Endothelial cell of umbilical vein (primary cell): Measurements from ENCODE around the gene MEGF11. TPM values are rescaled to one million over a fixed set of nuclear protein-coding genes. Genes with fewer than 3 reads are reported as not detected.

ENCODE experiments used
- BruUV-seq: library from RNA; stranded (reverse); fragments of 400-500 nt; replicated peaks from 2 replicates; lab custom pipeline; 2021; lab: Mats Ljungman, UMichigan
- CTCF ChIA-PET: fragments of 300-600, 350-600 bp; sonication (Branson Sonifier 250); formaldehyde crosslinking; loops from one replicate; lab custom pipeline; 2021; ENCODE audit warnings: antibody characterized with exemption, inconsistent platforms; lab: Charles Lee
- POLR2A ChIA-PET: fragments of 300-600, 350-600 bp; sonication (Branson Sonifier 250); formaldehyde crosslinking; loops from one replicate; lab custom pipeline; 2021; ENCODE audit warnings: antibody characterized with exemption, inconsistent platforms; lab: Charles Lee
- DNase-seq: peaks from one replicate; pipeline ENCODE4 v3.0.0-alpha.2; 2011; ENCODE audit warnings: low read depth, low spot score
- FAIRE-seq: peaks from 2 replicates; lab custom pipeline; 2011; peaks lifted over from hg19 to GRCh38; lab: Jason Lieb, UNC
- H2AFZ ChIP-seq: 2 replicates; pipeline ENCODE4 v1.6.0; 2012; ENCODE audit warnings: low read depth, low read length, control low read depth, inconsistent platforms
- H3K27ac ChIP-seq: 2 replicates; pipeline ENCODE4 v1.5.1; 2011; ENCODE audit warnings: low read depth, mild to moderate bottlenecking, control low read depth, low read length, moderate library complexity; ENCODE audit not compliant: insufficient read depth
- H3K27me3 ChIP-seq, 2 experiments: 2 replicates each; pipeline versions ENCODE4 v1.6.0 to v1.6.1; 2011; ENCODE audit warnings: low read length in 2 of 2, mixed read lengths in 1 of 2; ENCODE audit not compliant: control insufficient read depth in 2 of 2, insufficient read depth in 2 of 2
- H3K36me3 ChIP-seq, 2 experiments: 2 replicates in 1 of 2; 3 replicates in 1 of 2; pipeline ENCODE4 v1.5.1; 2011; ENCODE audit warnings: low read length in 2 of 2, mild to moderate bottlenecking in 1 of 2, moderate library complexity in 1 of 2; ENCODE audit not compliant: control insufficient read depth in 2 of 2, insufficient read depth in 2 of 2; ENCODE audit errors: extremely low read depth in 1 of 2
- H3K4me1 ChIP-seq: 3 replicates; pipeline ENCODE4 v1.5.1; 2011; ENCODE audit warnings: mild to moderate bottlenecking, low read length; ENCODE audit not compliant: control insufficient read depth, insufficient read depth; ENCODE audit errors: extremely low read depth
- H3K4me2 ChIP-seq: 2 replicates; pipeline ENCODE4 v1.6.1; 2011; ENCODE audit warnings: low read length, control low read depth, mixed read lengths; ENCODE audit not compliant: insufficient read depth
- H3K4me3 ChIP-seq, 3 experiments: fragments of 200-600 bp in 1 of 3; sonication (generic), shearing (Covaris generic) in 1 of 3; replicated peaks in 1 of 3; 2 replicates each; pipeline ENCODE4 v1.5.1; 2011 to 2016; ENCODE audit warnings: control low read depth in 3 of 3, low read length in 3 of 3, mild to moderate bottlenecking in 2 of 3, inconsistent platforms in 1 of 3, low read depth in 1 of 3, moderate library complexity in 1 of 3; ENCODE audit not compliant: insufficient read depth in 1 of 3
- H3K79me2 ChIP-seq: 2 replicates; pipeline ENCODE4 v1.6.0; 2012; ENCODE audit warnings: low read length, inconsistent platforms; ENCODE audit not compliant: control insufficient read depth, insufficient read depth
- H3K9ac ChIP-seq: replicated peaks from 2 replicates; pipeline ENCODE3; 2011; ENCODE audit warnings: low read length, control low read depth; ENCODE audit not compliant: insufficient read depth; ENCODE audit errors: extremely low read depth
- H3K9me1 ChIP-seq: replicated peaks from 3 replicates; pipeline ENCODE4 v1.6.0; 2011; ENCODE audit warnings: mild to moderate bottlenecking, low read length; ENCODE audit not compliant: control insufficient read depth, insufficient read depth; ENCODE audit errors: extremely low read depth
- H3K9me3 ChIP-seq: replicated peaks from 2 replicates; pipeline ENCODE4 v1.5.1; 2012; ENCODE audit warnings: low read length, inconsistent platforms; ENCODE audit not compliant: control insufficient read depth, insufficient read depth
- H4K20me1 ChIP-seq: replicated peaks from 2 replicates; pipeline ENCODE3; 2011; ENCODE audit warnings: mild to moderate bottlenecking, low read length; ENCODE audit not compliant: control insufficient read depth, insufficient read depth; ENCODE audit errors: extremely low read depth
- CTCF ChIP-seq, 2 donors: IDR thresholded peaks; 1 replicate in 1 of 2; 2 replicates in 1 of 2; pipeline ENCODE4 v1.5.1; 2011; ENCODE audit warnings: low read length in 2 of 2, mild to moderate bottlenecking in 2 of 2, moderate library complexity in 2 of 2, control low read depth in 1 of 2, inconsistent platforms in 1 of 2, low read depth in 1 of 2; ENCODE audit not compliant: insufficient read depth in 1 of 2; ENCODE audit errors: extremely low read depth in 1 of 2
- FOS ChIP-seq: IDR thresholded peaks from 2 replicates; pipeline ENCODE4 v1.6.1; 2011; ENCODE audit warnings: mild to moderate bottlenecking, low read length, moderate library complexity, borderline replicate concordance; ENCODE audit not compliant: insufficient read depth
- JUN ChIP-seq: IDR thresholded peaks from 2 replicates; pipeline ENCODE4 v1.6.1; 2011; ENCODE audit warnings: borderline replicate concordance, low read depth; ENCODE audit not compliant: insufficient read length, insufficient read depth
- MYC ChIP-seq: IDR thresholded peaks from one replicate; pipeline ENCODE4 v1.6.1; 2011; ENCODE audit warnings: mild to moderate bottlenecking, low read depth, low read length
- POLR2AphosphoS5 ChIP-seq: IDR thresholded peaks from 2 replicates; pipeline ENCODE4 v1.6.1; 2012; ENCODE audit warnings: low read depth, mild to moderate bottlenecking, control low read depth, low read length, moderate library complexity; ENCODE audit not compliant: insufficient read depth
- dilution Hi-C: fragments of 300-500 bp; cut with MboI; formaldehyde crosslinking; loops from one replicate; pipeline ENCODE4 v1.15.0; 2019; ENCODE audit warnings: low sequenced_read_pairs; ENCODE audit not compliant: extremely low pct_ligation_motif_present
- intact Hi-C: fragments of 100-400 bp; cut with micrococcal nuclease; formaldehyde crosslinking; loops from one replicate; pipeline ENCODE4 v1.10.0; 2022
- polyA plus RNA-seq, 4 experiments: library from polyadenylated mRNA; depleted of rRNA in 3 of 4; stranded (reverse) in 3 of 4; unstranded in 1 of 4; fragments of >200 nt; gene quantifications; 2 replicates each; pipeline versions ENCODE4 v1.2.1 to v1.2.3, GENCODE V29; 2011 to 2012; ENCODE audit warnings: missing spikeins in 1 of 4
- total RNA-seq: library from RNA; stranded (reverse); gene quantifications from 2 replicates; pipeline ENCODE4 v1.2.3, GENCODE V29; 2021
- TF ChIP-seq, protein P1 (sequence below): IDR thresholded peaks from 2 replicates; pipeline ENCODE4 v1.6.1; 2011; ENCODE audit not compliant: insufficient read depth, insufficient read length

The MEGF11 gene
- total and polyA plus RNA-seq, 2 donors (not counting 3 experiments of a cell fraction or from before 2014, with no cell fraction given): not detected

DNA sequence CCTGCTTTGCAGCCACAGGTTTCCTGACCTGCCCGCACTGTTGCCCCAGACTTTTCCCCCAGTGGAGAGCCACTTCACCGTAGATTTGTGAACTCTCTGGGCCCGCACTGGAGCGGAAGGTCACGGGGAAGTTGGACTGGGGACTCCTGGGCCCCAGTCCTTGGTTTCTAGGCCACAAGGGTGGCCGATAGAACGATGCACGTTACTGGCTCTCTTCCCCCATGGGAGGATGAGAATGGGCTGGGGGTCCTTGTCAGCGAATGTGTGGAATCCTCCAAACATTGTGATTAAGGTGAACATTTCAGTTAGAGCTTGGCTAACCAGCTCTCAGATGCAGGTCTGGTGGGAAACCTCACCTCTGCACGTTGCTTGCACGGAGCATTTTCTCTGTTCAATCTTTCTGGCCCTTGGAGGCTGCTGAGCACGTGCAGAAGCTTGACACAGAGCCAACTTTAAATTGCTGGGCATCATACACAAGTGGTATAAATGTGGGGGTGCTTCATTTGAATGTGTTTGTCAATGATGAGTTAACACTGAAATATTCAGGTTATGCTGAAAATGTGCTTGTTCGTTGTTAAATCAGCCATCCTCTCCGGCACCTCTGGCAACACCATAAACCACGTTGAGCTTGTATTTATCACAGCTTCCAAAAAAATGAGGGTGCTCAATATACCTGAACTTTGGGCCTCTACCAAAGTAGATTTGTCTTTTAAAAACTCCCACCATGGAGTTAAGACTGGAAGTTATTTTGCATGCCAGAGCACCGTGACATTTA lies 40.8 kb upstream of the MEGF11 start:
- no peaks in the 10 kb centered on the region for H3K36me3 ChIP-seq
- DNase-seq: peak; percentile 68
- dilution Hi-C loops (no loop called here), intact Hi-C loops (loop anchor here (2.0 kb wide), 2 partner anchors 92 to 202 kb away; partner anchors contain the start of genes MAP2K1 and SNAPC5)
- H3K9me1 ChIP-seq: no peaks in the 10 kb centered on the region
- peak overlapping the region; percentile 7 to 78 (median 69) for H3K4me3 ChIP-seq
- ChIA-PET POLR2A (no interaction called here), CTCF (interaction anchor here (4.3 kb wide), 1 partner anchor 204 kb away, joined by 36 read pairs; the partner anchor contains the start of gene SNAPC5)
- H3K9ac ChIP-seq: peak overlapping the region; percentile 88
- no peaks in the 10 kb centered on the region for H4K20me1 ChIP-seq
- FAIRE-seq: peak; percentile 84
- no peak for TF ChIP-seq POLR2AphosphoS5
- TF ChIP-seq, protein P1, sequence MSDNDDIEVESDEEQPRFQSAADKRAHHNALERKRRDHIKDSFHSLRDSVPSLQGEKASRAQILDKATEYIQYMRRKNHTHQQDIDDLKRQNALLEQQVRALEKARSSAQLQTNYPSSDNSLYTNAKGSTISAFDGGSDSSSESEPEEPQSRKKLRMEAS: peak; percentile 76
- peak; percentile 47 for TF ChIP-seq FOS
- TF ChIP-seq CTCF (IDR thresholded peaks at IDR 0.05; ENCODE audit: extremely low read depth in 1 of 2, insufficient read depth in 1 of 2, low read depth in 1 of 2, low read length in 2 of 2): no peak
- TF ChIP-seq MYC: peak; percentile 1
- peak; percentile 26 for TF ChIP-seq JUN
- H3K27ac ChIP-seq: peak overlapping the region; percentile 71
- peak overlapping the region; percentile 86 for H3K4me2 ChIP-seq
- H3K9me3 ChIP-seq: no peaks in the 10 kb centered on the region
- no TSS peak for BruUV-seq
- H3K4me1 ChIP-seq: peaks cover 30% of the 10 kb centered on the region
- H2AFZ ChIP-seq: peak overlapping the region; percentile 69
- H3K79me2 ChIP-seq: peaks cover 10% of the 10 kb centered on the region
- H3K27me3 ChIP-seq: no peaks in the 10 kb centered on the region
